NCI-H1092 (cell line): ENCODE data around the gene SNX20.

Experiments
- DNase-seq: peaks from one replicate; lab custom pipeline; 2025; lab: John Stamatoyannopoulos, UW

SNX20 gene

GRCh38 chr16:50681021-50681885 lies at the start of gene SNX20:
SNX20 (minus strand) TSS chr16:50681312; CDS start chr16:50677526, 3,786 bp downstream.
- no peak for DNase-seq

GRCh38 chr16:50724306-50724705 lies 43.2 kb upstream of the SNX20 start:
- no peak for DNase-seq

- no peak for DNase-seq
Observed at GRCh38 chr16:50722960-50723359, 41.8 kb upstream of the SNX20 start.

GRCh38 chr16:50722405-50722737 lies 41.3 kb upstream of the SNX20 start:
- DNase-seq, result no peak

GRCh38 chr16:50721549-50722404 lies 40.7 kb upstream of the SNX20 start:
- no peak for DNase-seq

- no peak for DNase-seq
Observed at GRCh38 chr16:50719401-50720337, 38.6 kb upstream of the SNX20 start.

GRCh38 chr16:50718761-50719400 lies 37.8 kb upstream of the SNX20 start:
- no peak for DNase-seq

- no peak for DNase-seq
Observed at GRCh38 chr16:50718061-50718760, 37.1 kb upstream of the SNX20 start.

- DNase-seq, result no peak
Observed at GRCh38 chr16:50717494-50717893, 36.4 kb upstream of the SNX20 start.

GRCh38 chr16:50717091-50717490 lies 36.0 kb upstream of the SNX20 start:
- no peak for DNase-seq

- DNase-seq, result no peak
Observed at GRCh38 chr16:50712956-50713355, 31.8 kb upstream of the SNX20 start.

- DNase-seq, result no peak
Observed at GRCh38 chr16:50712560-50712898, 31.4 kb upstream of the SNX20 start.

GRCh38 chr16:50711862-50712559 lies 30.9 kb upstream of the SNX20 start:
- DNase-seq, result no peak

- no peak for DNase-seq
Observed at GRCh38 chr16:50711040-50711439, 29.9 kb upstream of the SNX20 start.

GRCh38 chr16:50709980-50710379 lies 28.9 kb upstream of the SNX20 start:
- DNase-seq, result no peak

GRCh38 chr16:50709061-50709684 lies 28.1 kb upstream of the SNX20 start:
- no peak for DNase-seq

GRCh38 chr16:50708373-50709060 lies 27.4 kb upstream of the SNX20 start:
- DNase-seq, result no peak

- no peak for DNase-seq
Observed at GRCh38 chr16:50706250-50706649, 25.1 kb upstream of the SNX20 start.

GRCh38 chr16:50705436-50706110 lies 24.5 kb upstream of the SNX20 start:
- no peak for DNase-seq
